DND-41 (cell line): ENCODE measurements around the gene DCLK1.

ENCODE experiments used
- ATAC-seq: fragments of 200-7000 bp; cut with Tn5 transposase; 3 replicates; pipeline ENCODE4 v1.9.1; 2021; ENCODE audit warnings: low read depth; ENCODE audit not compliant: insufficient read depth
- DNase-seq: peaks from one replicate; pipeline ENCODE4 v3.0.0-alpha.2; 2020
- H2AFZ ChIP-seq: 2 replicates; pipeline ENCODE4 v1.6.0; 2012; ENCODE audit warnings: low read depth, low read length
- H3K27ac ChIP-seq: 2 replicates; pipeline ENCODE4 v1.5.1; 2012; ENCODE audit warnings: low read length, inconsistent platforms
- H3K27me3 ChIP-seq: fragments of 200-600 bp; sonication (generic); 2 replicates; pipeline ENCODE4 v1.6.0; 2012; ENCODE audit warnings: low read length, mild to moderate bottlenecking, inconsistent platforms; ENCODE audit not compliant: insufficient read depth, poor library complexity
- H3K36me3 ChIP-seq: 2 replicates; pipeline ENCODE4 v1.5.1; 2012; ENCODE audit warnings: low read length, inconsistent platforms; ENCODE audit not compliant: insufficient read depth
- H3K4me1 ChIP-seq: 2 replicates; pipeline ENCODE4 v1.5.1; 2012; ENCODE audit warnings: mild to moderate bottlenecking, low read length; ENCODE audit not compliant: insufficient read depth
- H3K4me2 ChIP-seq: 2 replicates; pipeline ENCODE4 v1.6.0; 2012; ENCODE audit warnings: mild to moderate bottlenecking, moderate library complexity, low read length, inconsistent platforms; ENCODE audit not compliant: insufficient read depth
- H3K4me3 ChIP-seq, 2 experiments: fragments of 200-600 bp in 1 of 2; shearing (Covaris generic) in 1 of 2; 2 replicates each; pipeline ENCODE4 v1.5.1; 2012 to 2016; ENCODE audit warnings: inconsistent platforms in 2 of 2, low read length in 2 of 2, mild to moderate bottlenecking in 2 of 2, low read depth in 1 of 2, moderate library complexity in 1 of 2
- H3K79me2 ChIP-seq: 2 replicates; pipeline ENCODE4 v1.6.0; 2012; ENCODE audit warnings: low read length, inconsistent platforms; ENCODE audit not compliant: insufficient read depth
- H3K9ac ChIP-seq: 2 replicates; pipeline ENCODE4 v1.6.0; 2012; ENCODE audit warnings: low read depth, mild to moderate bottlenecking, inconsistent platforms, low read length, moderate library complexity
- H3K9me3 ChIP-seq: 2 replicates; pipeline ENCODE4 v1.5.1; 2012; ENCODE audit warnings: low read length, moderate library complexity, mild to moderate bottlenecking, inconsistent platforms; ENCODE audit not compliant: insufficient read depth, severe bottlenecking
- H4K20me1 ChIP-seq: 2 replicates; pipeline ENCODE4 v1.6.0; 2012; ENCODE audit warnings: low read length; ENCODE audit not compliant: insufficient read depth
- EZH2 ChIP-seq: IDR thresholded peaks from 3 replicates; pipeline ENCODE4 v1.6.1; 2012; ENCODE audit warnings: borderline replicate concordance, low read depth, mild to moderate bottlenecking, moderate library complexity, low read length, inconsistent platforms; ENCODE audit not compliant: severe bottlenecking
- TF ChIP-seq, protein P1 (sequence below): IDR thresholded peaks from 2 replicates; pipeline ENCODE4 v1.5.1; 2012; ENCODE audit warnings: borderline replicate concordance, low read length, moderate library complexity, mild to moderate bottlenecking; ENCODE audit not compliant: poor library complexity, severe bottlenecking; ENCODE audit errors: extremely low read depth

The DCLK1 gene

DNA sequence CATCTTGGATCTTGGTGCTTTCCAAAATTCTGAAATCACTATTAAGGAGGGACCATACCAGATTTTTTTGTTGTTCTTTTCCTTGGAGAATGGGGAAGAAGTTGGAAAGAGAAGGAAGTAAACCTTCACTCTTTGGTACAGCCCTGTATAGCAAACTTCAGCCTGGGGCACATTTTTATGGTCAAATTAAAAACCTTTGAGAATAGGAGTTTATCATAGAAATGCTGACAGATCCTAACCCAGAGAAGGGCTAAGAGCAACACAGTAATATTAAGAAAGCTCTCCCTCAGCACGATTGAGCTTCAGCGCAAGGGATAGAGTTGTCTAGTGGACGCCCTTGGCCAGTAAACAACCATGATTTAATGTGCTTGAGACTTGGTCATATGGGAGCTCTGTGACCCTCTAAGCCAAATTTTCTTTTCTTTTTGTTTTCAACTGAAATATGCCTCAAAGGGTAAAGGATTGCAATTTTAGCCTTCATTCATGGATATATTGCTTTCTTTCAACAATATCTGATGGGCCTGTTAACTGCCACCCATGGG, 360.4 kb downstream of the DCLK1 start:
- Histone ChIP-seq H3K9ac (no peak overlapping the region), H3K36me3 (no peaks in the 10 kb centered on the region), H3K4me3 (no peak overlapping the region), H3K79me2 (no peaks in the 10 kb centered on the region), H3K9me3 (no peaks in the 10 kb centered on the region), H2AFZ (no peak overlapping the region), H3K27ac (no peak overlapping the region), H4K20me1 (no peaks in the 10 kb centered on the region), H3K27me3 (no peaks in the 10 kb centered on the region), H3K4me2 (no peak overlapping the region), H3K4me1 (no peaks in the 10 kb centered on the region)
- ATAC-seq (no peak), DNase-seq (no peak)
- no peak for TF ChIP-seq EZH2
- TF ChIP-seq, protein P1, sequence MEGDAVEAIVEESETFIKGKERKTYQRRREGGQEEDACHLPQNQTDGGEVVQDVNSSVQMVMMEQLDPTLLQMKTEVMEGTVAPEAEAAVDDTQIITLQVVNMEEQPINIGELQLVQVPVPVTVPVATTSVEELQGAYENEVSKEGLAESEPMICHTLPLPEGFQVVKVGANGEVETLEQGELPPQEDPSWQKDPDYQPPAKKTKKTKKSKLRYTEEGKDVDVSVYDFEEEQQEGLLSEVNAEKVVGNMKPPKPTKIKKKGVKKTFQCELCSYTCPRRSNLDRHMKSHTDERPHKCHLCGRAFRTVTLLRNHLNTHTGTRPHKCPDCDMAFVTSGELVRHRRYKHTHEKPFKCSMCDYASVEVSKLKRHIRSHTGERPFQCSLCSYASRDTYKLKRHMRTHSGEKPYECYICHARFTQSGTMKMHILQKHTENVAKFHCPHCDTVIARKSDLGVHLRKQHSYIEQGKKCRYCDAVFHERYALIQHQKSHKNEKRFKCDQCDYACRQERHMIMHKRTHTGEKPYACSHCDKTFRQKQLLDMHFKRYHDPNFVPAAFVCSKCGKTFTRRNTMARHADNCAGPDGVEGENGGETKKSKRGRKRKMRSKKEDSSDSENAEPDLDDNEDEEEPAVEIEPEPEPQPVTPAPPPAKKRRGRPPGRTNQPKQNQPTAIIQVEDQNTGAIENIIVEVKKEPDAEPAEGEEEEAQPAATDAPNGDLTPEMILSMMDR = no peak

DNA sequence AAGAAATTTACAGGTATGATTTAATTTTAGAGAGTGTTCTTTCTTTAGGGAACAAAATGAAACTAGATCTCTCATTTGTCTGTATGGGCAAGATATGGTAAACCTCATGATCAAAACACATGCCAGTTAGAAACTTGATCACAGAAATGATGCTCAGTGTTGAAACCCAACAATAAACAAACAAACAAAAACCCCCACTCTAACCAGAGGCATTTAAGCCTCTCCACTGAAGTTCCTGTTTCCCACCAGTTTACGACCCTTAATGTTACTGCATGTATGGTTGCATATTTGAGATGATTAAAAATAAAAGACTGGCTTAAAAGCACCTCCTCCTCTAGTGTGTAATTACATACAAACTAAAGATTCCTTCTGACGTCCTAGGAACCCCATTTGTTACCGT, 361.4 kb downstream of the DCLK1 start:
- DNase-seq = no peak
- H2AFZ ChIP-seq = no peak overlapping the region
- H3K27ac ChIP-seq = no peak overlapping the region
- no peak overlapping the region for H3K4me2 ChIP-seq
- no peak for ATAC-seq
- H3K79me2 ChIP-seq = no peaks in the 10 kb centered on the region
- H3K9me3 ChIP-seq = no peaks in the 10 kb centered on the region
- TF ChIP-seq EZH2 = no peak
- TF ChIP-seq, protein P1 = no peak
- no peaks in the 10 kb centered on the region for H3K27me3 ChIP-seq
- no peak overlapping the region for H3K9ac ChIP-seq
- no peaks in the 10 kb centered on the region for H4K20me1 ChIP-seq
- no peak overlapping the region for H3K4me3 ChIP-seq
- no peaks in the 10 kb centered on the region for H3K4me1 ChIP-seq
- no peaks in the 10 kb centered on the region for H3K36me3 ChIP-seq

DNA sequence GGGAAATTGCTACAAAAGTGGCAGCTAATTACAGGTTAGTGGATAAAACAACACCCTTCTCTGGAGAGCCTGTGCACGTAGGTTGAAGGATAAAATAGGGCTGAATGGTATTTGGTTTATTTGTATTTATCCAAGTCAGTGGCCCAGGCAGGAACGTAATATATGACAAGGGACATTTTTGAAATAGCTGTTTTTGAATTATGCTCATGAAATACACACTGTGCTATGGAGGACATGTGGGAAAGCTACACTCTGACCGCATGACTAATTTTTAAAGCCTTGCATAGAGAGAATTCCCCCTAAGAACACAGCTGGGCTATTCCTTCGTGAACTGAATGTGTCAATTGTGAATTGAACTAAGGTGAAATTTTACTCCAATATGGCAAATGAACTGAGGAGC, 362.6 kb downstream of the DCLK1 start:
- DNase-seq (no peak), ATAC-seq (no peak)
- Histone ChIP-seq H2AFZ (no peak overlapping the region), H3K27ac (no peak overlapping the region), H4K20me1 (no peaks in the 10 kb centered on the region), H3K36me3 (no peaks in the 10 kb centered on the region), H3K27me3 (no peaks in the 10 kb centered on the region), H3K4me2 (no peak overlapping the region), H3K79me2 (no peaks in the 10 kb centered on the region), H3K4me3 (no peak overlapping the region), H3K4me1 (no peaks in the 10 kb centered on the region), H3K9ac (no peak overlapping the region), H3K9me3 (no peaks in the 10 kb centered on the region)
- TF ChIP-seq, protein P1 = no peak
- TF ChIP-seq EZH2 = no peak

DNA sequence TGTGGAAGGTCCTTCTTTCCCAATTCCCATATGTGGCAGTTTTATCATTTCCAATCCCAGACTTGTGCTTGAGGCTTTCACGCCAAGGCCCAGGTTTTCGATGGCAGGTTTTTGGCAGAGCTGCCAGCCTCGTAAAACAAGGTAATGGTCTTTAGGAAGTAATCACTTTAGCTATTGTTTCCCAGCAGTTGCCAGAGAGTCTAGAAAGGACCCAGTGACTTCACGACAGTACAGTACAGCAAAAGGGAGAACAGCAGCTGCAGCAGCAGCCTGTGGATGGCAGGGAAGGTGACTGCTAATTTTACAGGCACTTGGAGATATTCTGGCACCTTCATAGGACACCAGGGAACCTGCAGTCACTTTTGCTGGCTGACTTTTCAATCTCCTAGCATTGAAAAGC, 363.1 kb downstream of the DCLK1 start:
- H3K79me2 ChIP-seq = no peaks in the 10 kb centered on the region
- H3K27me3 ChIP-seq = no peaks in the 10 kb centered on the region
- H3K27ac ChIP-seq = no peak overlapping the region
- no peaks in the 10 kb centered on the region for H4K20me1 ChIP-seq
- DNase-seq (no peak), ATAC-seq (no peak)
- H2AFZ ChIP-seq = no peak overlapping the region
- no peak overlapping the region for H3K9ac ChIP-seq
- H3K36me3 ChIP-seq = no peaks in the 10 kb centered on the region
- H3K4me3 ChIP-seq = no peak overlapping the region
- H3K4me2 ChIP-seq = no peak overlapping the region
- H3K4me1 ChIP-seq = no peaks in the 10 kb centered on the region
- TF ChIP-seq, protein P1 = no peak
- TF ChIP-seq EZH2 = no peak
- H3K9me3 ChIP-seq = no peaks in the 10 kb centered on the region
